Activated B cell treated with CpG ODN at 0.5 μM for 24 hours (primary cell): ENCODE measurements around the gene TMEM222. TPM values are rescaled to one million over a fixed set of nuclear protein-coding genes. Genes with fewer than 3 reads are reported as not detected.

Experiments used
- ATAC-seq: fragments of 200-7000 bp; cut with Tn5 transposase; one replicate; pipeline ENCODE4 v1.10.0; 2021; ENCODE audit warnings: low read depth, mild to moderate bottlenecking, moderate library complexity
- CTCF ChIA-PET: fragments of 350-600 bp; sonication (Branson Sonifier 250); formaldehyde crosslinking; loops from one replicate; lab custom pipeline; 2021; ENCODE audit warnings: antibody characterized with exemption; lab: Charles Lee
- POLR2A ChIA-PET: fragments of 350-600 bp; sonication (Branson Sonifier 250); formaldehyde crosslinking; loops from one replicate; lab custom pipeline; 2021; ENCODE audit warnings: antibody characterized with exemption; lab: Charles Lee
- DNase-seq: peaks from one replicate; pipeline ENCODE4 v3.0.0; 2022
- H3K27ac Mint-ChIP-seq: one replicate; pipeline ENCODE4 v1.8.0; 2020; ENCODE audit warnings: mixed read lengths
- H3K27me3 Mint-ChIP-seq: one replicate; pipeline ENCODE4 v1.8.0; 2021; ENCODE audit warnings: mixed read lengths
- H3K36me3 Mint-ChIP-seq: one replicate; pipeline ENCODE4 v1.8.0; 2021; ENCODE audit warnings: low read depth, mixed read lengths
- H3K4me1 Mint-ChIP-seq: one replicate; pipeline ENCODE4 v1.8.0; 2021; ENCODE audit warnings: mixed read lengths
- H3K4me3 Mint-ChIP-seq: one replicate; pipeline ENCODE4 v1.8.0; 2020; ENCODE audit warnings: mild to moderate bottlenecking, mixed read lengths
- H3K9me3 Mint-ChIP-seq: one replicate; pipeline ENCODE4 v1.8.0; 2020; ENCODE audit warnings: mixed read lengths
- CTCF ChIP-seq: fragments of 200-600 bp; IDR thresholded peaks from one replicate; pipeline ENCODE4 v1.8.0; 2022; ENCODE audit warnings: antibody characterized with exemption, mild to moderate bottlenecking
- intact Hi-C: fragments of 100-400 bp; cut with micrococcal nuclease; formaldehyde crosslinking; loops from one replicate; pipeline ENCODE4 v1.15.1; 2024
- total RNA-seq: library from RNA; stranded (reverse); gene quantifications from 2 replicates; pipeline ENCODE4 v1.2.3, GENCODE V29; 2022

TMEM222 gene
- total RNA-seq, 1 donor from 2014 or later: 43.0 TPM

- intact Hi-C loops: loop anchor here (10.0 kb wide), 1 partner anchor 652 kb away; the partner anchor contains the start of gene ARID1A
- Mint-ChIP-seq H3K27me3 (no peaks in the 10 kb centered on the region), H3K4me1 (peaks cover 45% of the 10 kb centered on the region), H3K4me3 (no peak overlapping the region), H3K36me3 (peaks cover 30% of the 10 kb centered on the region), H3K27ac (no peak overlapping the region), H3K9me3 (no peaks in the 10 kb centered on the region)
- POLR2A ChIA-PET: no interaction called here
- TF ChIP-seq CTCF: no peak
- no peak for ATAC-seq
- CTCF ChIA-PET: interaction anchor here (1.5 to 2.1 kb wide), 2 partner anchors 20 to 50 kb away, joined by 3 to 6 read pairs; partner anchors contain the start of gene MAP3K6
- no peak for DNase-seq
These were observed 24.4 kb downstream of the TMEM222 start for GRCh38 chr1:27346357-27346756.

GRCh38 chr1:27346991-27347624 is 25.1 kb downstream of the TMEM222 start:
- H3K4me3 Mint-ChIP-seq: no peak overlapping the region
- peaks cover 40% of the 10 kb centered on the region for H3K4me1 Mint-ChIP-seq
- CTCF ChIA-PET: interaction anchor here (1.5 to 2.1 kb wide), 2 partner anchors 19 to 51 kb away, joined by 3 to 6 read pairs; partner anchors contain the start of gene MAP3K6
- intact Hi-C loops: loop anchor here (10.0 kb wide), 1 partner anchor 652 kb away; the partner anchor contains the start of gene ARID1A
- no peaks in the 10 kb centered on the region for H3K9me3 Mint-ChIP-seq
- POLR2A ChIA-PET: interaction anchor here (0.6 kb wide), 1 partner anchor 35 kb away, joined by 5 read pairs; no protein-coding TSS in a partner anchor
- ATAC-seq (no peak), DNase-seq (no peak)
- H3K27ac Mint-ChIP-seq: no peak overlapping the region
- peaks cover 33% of the 10 kb centered on the region for H3K36me3 Mint-ChIP-seq
- no peak for TF ChIP-seq CTCF
- no peaks in the 10 kb centered on the region for H3K27me3 Mint-ChIP-seq

GRCh38 chr1:27348861-27349783 is 27.2 kb downstream of the TMEM222 start:
- peaks cover 30% of the 10 kb centered on the region for H3K36me3 Mint-ChIP-seq
- DNase-seq (no peak), ATAC-seq (peak; percentile 84)
- no peaks in the 10 kb centered on the region for H3K27me3 Mint-ChIP-seq
- TF ChIP-seq CTCF: no peak
- H3K4me3 Mint-ChIP-seq: peak overlapping the region; percentile 77
- peaks cover 20% of the 10 kb centered on the region for H3K4me1 Mint-ChIP-seq
- H3K9me3 Mint-ChIP-seq: no peaks in the 10 kb centered on the region
- H3K27ac Mint-ChIP-seq: no peak overlapping the region
- intact Hi-C loops: loop anchor here (1.0 to 10.0 kb wide), 2 partner anchors 8 to 654 kb away; partner anchors contain the start of gene ARID1A
- CTCF ChIA-PET: interaction anchor here (1.5 kb wide), 2 partner anchors 8 to 17 kb away, joined by 6 to 11 read pairs; no protein-coding TSS in a partner anchor
- POLR2A ChIA-PET: interaction anchor here (0.6 to 1.9 kb wide), 7 partner anchors 8 to 487 kb away, joined by 3 to 22 read pairs (median 4); partner anchors contain the start of gene SYTL1

- Mint-ChIP-seq H3K36me3 (peaks cover 28% of the 10 kb centered on the region), H3K4me1 (peaks cover 15% of the 10 kb centered on the region), H3K4me3 (peak overlapping the region; percentile 44), H3K9me3 (no peaks in the 10 kb centered on the region), H3K27ac (no peak overlapping the region), H3K27me3 (no peaks in the 10 kb centered on the region)
- ChIA-PET CTCF (interaction anchor here (1.5 kb wide), 2 partner anchors 8 to 18 kb away, joined by 6 to 11 read pairs; no protein-coding TSS in a partner anchor), POLR2A (interaction anchor here (0.8 to 1.9 kb wide), 5 partner anchors 9 to 375 kb away, joined by 3 to 22 read pairs (median 4); partner anchors contain the start of gene SYTL1)
- no peak for TF ChIP-seq CTCF
- ATAC-seq (peak; percentile 76), DNase-seq (no peak)
- intact Hi-C loops: loop anchor here (1.0 to 10.0 kb wide), 2 partner anchors 9 to 655 kb away; partner anchors contain the start of gene ARID1A
These were observed 28.1 kb downstream of the TMEM222 start for GRCh38 chr1:27349784-27350662.
